GM18867 (cell line): ENCODE measurements around the gene IDH2.
A peak's percentile ranks its signal among the peaks of the same experiment; 100 is the strongest.

ENCODE experiments used
- ATAC-seq: cut with Tn5 transposase; IDR thresholded peaks from one replicate; pipeline ENCODE4 v1.9.1; 2021; ENCODE audit warnings: mild to moderate bottlenecking, moderate library complexity; ENCODE audit not compliant: unreplicated experiment

Gene IDH2

GRCh38 chr15:90064911-90065681 lies 37.2 kb downstream of the IDH2 start:
- ATAC-seq, result no peak

GRCh38 chr15:90063770-90064247 lies 38.5 kb downstream of the IDH2 start:
- ATAC-seq, result no peak

- no peak for ATAC-seq
Observed at GRCh38 chr15:90062973-90063769, 39.1 kb downstream of the IDH2 start.

- no peak for ATAC-seq
Observed at GRCh38 chr15:90062462-90062932, 39.8 kb downstream of the IDH2 start.

- no peak for ATAC-seq
Observed at GRCh38 chr15:90062023-90062442, 40.2 kb downstream of the IDH2 start.

GRCh38 chr15:90060797-90061196 lies 41.5 kb downstream of the IDH2 start:
- no peak for ATAC-seq

- ATAC-seq, result peak; percentile 91
Observed at GRCh38 chr15:90059208-90059985, 42.9 kb downstream of the IDH2 start.

GRCh38 chr15:90058775-90059174 lies 43.5 kb downstream of the IDH2 start:
- ATAC-seq, result no peak

- peak; percentile 42 for ATAC-seq
Observed at GRCh38 chr15:90058308-90058707, 44.0 kb downstream of the IDH2 start.

- no peak for ATAC-seq
Observed at GRCh38 chr15:90056529-90056928, 45.7 kb downstream of the IDH2 start.

GRCh38 chr15:90055182-90055581 lies 47.1 kb downstream of the IDH2 start:
- no peak for ATAC-seq

- no peak for ATAC-seq
Observed at GRCh38 chr15:90054618-90055097, 47.6 kb downstream of the IDH2 start.

- no peak for ATAC-seq
Observed at GRCh38 chr15:90053685-90054466, 48.4 kb downstream of the IDH2 start.

GRCh38 chr15:90051874-90052273 lies 50.4 kb downstream of the IDH2 start:
- no peak for ATAC-seq

GRCh38 chr15:90049666-90050604 lies 52.3 kb downstream of the IDH2 start:
- no peak for ATAC-seq

- no peak for ATAC-seq
Observed at GRCh38 chr15:90049030-90049429, 53.2 kb downstream of the IDH2 start.

- ATAC-seq, result no peak
Observed at GRCh38 chr15:90047956-90048575, 54.2 kb downstream of the IDH2 start.

GRCh38 chr15:90046911-90047392 lies 55.3 kb downstream of the IDH2 start:
- ATAC-seq, result no peak
